ENCODE measurements around the gene ALLC.

GRCh38 chr2:3670941-3671340 is 12.9 kb downstream of the ALLC start:
- TF ChIP-seq POLR2AphosphoS5 (IDR thresholded peaks at IDR 0.05) = no peak
- no peak for TF ChIP-seq EP300 (IDR thresholded peaks at IDR 0.05)
